PC-9 (cell line): Measurements from ENCODE around the gene ANXA10. TPM values are rescaled to one million over a fixed set of nuclear protein-coding genes. Genes with fewer than 3 reads are reported as not detected.

ENCODE experiments used
- BruUV-seq: library from RNA; stranded (reverse); fragments of 400-500 nt; replicated peaks from 2 replicates; lab custom pipeline; 2021; lab: Mats Ljungman, UMichigan
- CTCF ChIA-PET: fragments of 300-600 bp; sonication (Branson Sonifier 250); formaldehyde crosslinking; loops from one replicate; lab custom pipeline; 2022; ENCODE audit warnings: antibody characterized with exemption; lab: Charles Lee
- POLR2A ChIA-PET: fragments of 300-600 bp; sonication (Branson Sonifier 250); formaldehyde crosslinking; loops from one replicate; lab custom pipeline; 2022; ENCODE audit warnings: antibody characterized with exemption; ENCODE audit not compliant: unreplicated experiment; lab: Charles Lee
- DNase-seq, 2 experiments: peaks; one replicate each; pipeline versions ENCODE4 v3.0.0 to v3.0.0-alpha.2; 2015 to 2022; ENCODE audit warnings: mixed read lengths in 1 of 2
- H2AFZ ChIP-seq: fragments of 200-600 bp; sonication (generic); 2 replicates; pipeline ENCODE4 v1.8.1; 2017; ENCODE audit warnings: antibody characterized with exemption
- H3F3A ChIP-seq: fragments of 200-600 bp; sonication (generic); 2 replicates; pipeline ENCODE4 v1.8.1; 2017; ENCODE audit warnings: antibody characterized with exemption, mild to moderate bottlenecking, low read depth; ENCODE audit not compliant: insufficient read depth
- H3K27ac ChIP-seq: fragments of 200-600 bp; sonication (generic); 2 replicates; pipeline ENCODE4 v1.6.1; 2016; ENCODE audit warnings: mixed run types
- H3K27me3 ChIP-seq: fragments of 200-600 bp; sonication (generic); 2 replicates; pipeline ENCODE4 v1.6.1; 2016; ENCODE audit warnings: low read depth, mixed run types; ENCODE audit not compliant: insufficient read depth
- H3K36me3 ChIP-seq: fragments of 200-600 bp; sonication (generic); 2 replicates; pipeline ENCODE4 v1.6.1; 2016; ENCODE audit warnings: low read depth, mixed run types
- H3K4me1 ChIP-seq: fragments of 200-600 bp; sonication (generic); replicated peaks from 2 replicates; pipeline ENCODE4 v1.6.1; 2016; ENCODE audit warnings: mixed run types; ENCODE audit not compliant: insufficient read depth
- H3K4me2 ChIP-seq: fragments of 200-600 bp; sonication (generic); 2 replicates; pipeline ENCODE4 v1.6.1; 2017; ENCODE audit warnings: mixed run types
- H3K4me3 ChIP-seq: fragments of 200-600 bp; sonication (generic); 2 replicates; pipeline ENCODE4 v1.6.1; 2016; ENCODE audit warnings: mixed run types
- H3K79me2 ChIP-seq: fragments of 200-600 bp; sonication (generic); 2 replicates; pipeline ENCODE4 v1.6.1; 2017; ENCODE audit warnings: low read depth, mixed run types
- H3K9me2 ChIP-seq: fragments of 200-600 bp; sonication (generic); 2 replicates; pipeline ENCODE4 v1.8.1; 2017; ENCODE audit warnings: mild to moderate bottlenecking; ENCODE audit not compliant: insufficient read depth
- H3K9me3 ChIP-seq: fragments of 200-600 bp; sonication (generic); 2 replicates; pipeline ENCODE4 v1.8.1; 2016; ENCODE audit warnings: low read depth; ENCODE audit not compliant: insufficient read depth
- H4K20me1 ChIP-seq: fragments of 200-600 bp; sonication (generic); 2 replicates; pipeline ENCODE4 v1.8.1; 2017; ENCODE audit not compliant: insufficient read depth
- CTCF ChIP-seq: fragments of 200-600 bp; sonication (generic); conservative IDR thresholded peaks from 2 replicates; pipeline ENCODE4 v1.6.1; 2017; ENCODE audit warnings: mixed run types, antibody characterized with exemption, mild to moderate bottlenecking, moderate library complexity
- EZH2 ChIP-seq: fragments of 200-600 bp; sonication (generic); IDR thresholded peaks from 2 replicates; pipeline ENCODE4 v1.8.0; 2017; ENCODE audit warnings: antibody characterized with exemption, low read depth
- intact Hi-C: fragments of 100-400 bp; cut with micrococcal nuclease; formaldehyde crosslinking; loops from one replicate; pipeline ENCODE4 v1.10.0; 2022; ENCODE audit not compliant: unreplicated experiment
- total RNA-seq: library from RNA; stranded (reverse); gene quantifications from 2 replicates; pipeline ENCODE4 v1.2.3, GENCODE V29; 2021

ANXA10 gene
- total RNA-seq, 1 experiment from 2014 or later: 3.0 TPM

GRCh38 chr4:168051526-168051925 lies 40.8 kb upstream of the ANXA10 start:
- Histone ChIP-seq H3K27ac (no peak overlapping the region), H3K4me3 (no peak overlapping the region), H3K79me2 (no peaks in the 10 kb centered on the region), H2AFZ (no peak overlapping the region), H3K4me2 (no peak overlapping the region), H3K36me3 (no peaks in the 10 kb centered on the region), H3K9me3 (no peaks in the 10 kb centered on the region), H4K20me1 (no peaks in the 10 kb centered on the region), H3F3A (no peaks in the 10 kb centered on the region), H3K9me2 (no peaks in the 10 kb centered on the region), H3K27me3 (no peaks in the 10 kb centered on the region), H3K4me1 (no peaks in the 10 kb centered on the region)
- no TSS peak for BruUV-seq
- TF ChIP-seq EZH2 (no peak), CTCF (no peak)
- ChIA-PET POLR2A (no interaction called here), CTCF (interaction anchor here (0.7 kb wide), 1 partner anchor 9 kb away, joined by 3 read pairs; no protein-coding TSS in a partner anchor)
- no peak for DNase-seq
- intact Hi-C loops: no loop called here

GRCh38 chr4:168057412-168057811 lies 34.9 kb upstream of the ANXA10 start:
- Histone ChIP-seq H3K9me2 (no peaks in the 10 kb centered on the region), H3K36me3 (no peaks in the 10 kb centered on the region), H3K27ac (no peak overlapping the region), H3F3A (no peaks in the 10 kb centered on the region), H3K4me2 (no peak overlapping the region), H2AFZ (no peak overlapping the region), H3K27me3 (no peaks in the 10 kb centered on the region), H3K4me3 (no peak overlapping the region), H3K9me3 (no peaks in the 10 kb centered on the region), H4K20me1 (no peaks in the 10 kb centered on the region), H3K4me1 (no peaks in the 10 kb centered on the region), H3K79me2 (no peaks in the 10 kb centered on the region)
- TF ChIP-seq EZH2 (no peak), CTCF (no peak)
- BruUV-seq: no TSS peak
- no peak for DNase-seq
- POLR2A ChIA-PET: no interaction called here
- CTCF ChIA-PET: no interaction called here
- intact Hi-C loops: no loop called here

- DNase-seq: no peak
- TF ChIP-seq EZH2 (no peak), CTCF (no peak)
Observed at GRCh38 chr4:168059251-168059650, 33.1 kb upstream of the ANXA10 start.

More at GRCh38 chr4:168059251-168059650, 33.1 kb upstream of the ANXA10 start:
- Histone ChIP-seq H3K9me2 (no peaks in the 10 kb centered on the region), H4K20me1 (no peaks in the 10 kb centered on the region), H3K36me3 (no peaks in the 10 kb centered on the region), H3K4me2 (no peak overlapping the region), H3K4me1 (no peaks in the 10 kb centered on the region), H3K27ac (no peak overlapping the region), H2AFZ (no peak overlapping the region), H3K9me3 (no peaks in the 10 kb centered on the region), H3K4me3 (no peak overlapping the region), H3K27me3 (no peaks in the 10 kb centered on the region), H3F3A (no peaks in the 10 kb centered on the region), H3K79me2 (no peaks in the 10 kb centered on the region)
- intact Hi-C loops: no loop called here
- ChIA-PET POLR2A (no interaction called here), CTCF (no interaction called here)
- BruUV-seq: no TSS peak
